Measurements from ENCODE around the gene DEFB125. TPM values are rescaled to one million over a fixed set of nuclear protein-coding genes. Genes with fewer than 3 reads are reported as not detected.

DEFB125 gene, protein sequence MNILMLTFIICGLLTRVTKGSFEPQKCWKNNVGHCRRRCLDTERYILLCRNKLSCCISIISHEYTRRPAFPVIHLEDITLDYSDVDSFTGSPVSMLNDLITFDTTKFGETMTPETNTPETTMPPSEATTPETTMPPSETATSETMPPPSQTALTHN
- not detected in 2 replicates for total RNA-seq

DNA sequence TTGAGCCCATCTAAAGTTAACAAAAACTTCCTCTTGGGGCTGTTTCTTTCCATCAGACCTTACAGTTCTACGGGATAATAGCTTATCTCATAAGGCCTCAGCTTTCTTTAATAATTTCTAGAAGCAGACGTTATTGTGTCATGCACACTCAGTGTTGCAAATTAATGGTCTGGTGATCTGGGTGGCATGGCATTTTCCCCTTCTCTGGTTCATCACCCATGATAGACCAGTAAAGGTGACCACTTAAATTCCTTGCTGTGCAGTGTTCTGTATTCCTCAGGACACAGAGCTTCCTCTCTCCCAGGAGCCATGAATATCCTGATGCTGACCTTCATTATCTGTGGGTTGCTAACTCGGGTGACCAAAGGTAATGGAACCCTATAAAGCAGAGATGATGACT lies at the start of gene DEFB125:
Gene DEFB125, plus strand, starts transcription at position 272 of the 400 bp plus-strand sequence. Its CDS starts 38 bp downstream, at position 310.

DNA sequence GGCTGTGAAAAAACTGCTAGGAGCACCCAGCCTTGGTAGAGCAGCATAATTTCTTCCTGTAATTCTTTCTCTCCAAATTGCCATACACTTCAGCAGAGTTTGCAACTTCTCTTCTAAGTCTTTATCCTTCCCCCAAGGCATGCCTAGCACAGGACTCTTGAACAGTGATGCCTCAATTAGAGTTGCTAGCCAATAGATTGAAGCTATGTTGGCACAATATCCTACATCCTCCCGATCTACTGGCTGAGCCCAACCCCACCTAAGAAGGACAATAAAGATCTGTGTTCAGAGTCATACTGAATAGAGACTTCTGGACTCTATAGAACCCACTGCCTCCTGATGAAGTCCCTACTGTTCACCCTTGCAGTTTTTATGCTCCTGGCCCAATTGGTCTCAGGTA lies 54.8 kb downstream of the DEFB125 start, which contains the start of gene DEFB126:
Gene DEFB126, plus strand, starts transcription at position 301 of the 400 bp plus-strand sequence. Its CDS starts 39 bp downstream, at position 340.

Other genes starting within 250 kb of the DEFB125 start
- gene DEFB126, start 54.9 kb downstream of the DEFB125 start, total RNA-seq, result not detected in 2 replicates
- not detected in 2 replicates for gene DEFB127, start 69.8 kb downstream of the DEFB125 start, total RNA-seq
- gene DEFB128, start 102.0 kb downstream of the DEFB125 start, total RNA-seq, result not detected in 2 replicates
- gene DEFB129, start 139.6 kb downstream of the DEFB125 start, total RNA-seq, result not detected in 2 replicates
- not detected in 2 replicates for gene DEFB132, start 170.1 kb downstream of the DEFB125 start, total RNA-seq
- 1.3 and 3.3 TPM in 2 replicates for gene C20orf96, start 203.1 kb downstream of the DEFB125 start, total RNA-seq
- gene ZCCHC3, start 209.9 kb downstream of the DEFB125 start, total RNA-seq, result 18.2 and 19.3 TPM in 2 replicates
- 9.9 TPM in 2 replicates for gene SOX12, start 237.9 kb downstream of the DEFB125 start, total RNA-seq